ENCODE data around the gene HOXB5.

Gene HOXB5

DNA sequence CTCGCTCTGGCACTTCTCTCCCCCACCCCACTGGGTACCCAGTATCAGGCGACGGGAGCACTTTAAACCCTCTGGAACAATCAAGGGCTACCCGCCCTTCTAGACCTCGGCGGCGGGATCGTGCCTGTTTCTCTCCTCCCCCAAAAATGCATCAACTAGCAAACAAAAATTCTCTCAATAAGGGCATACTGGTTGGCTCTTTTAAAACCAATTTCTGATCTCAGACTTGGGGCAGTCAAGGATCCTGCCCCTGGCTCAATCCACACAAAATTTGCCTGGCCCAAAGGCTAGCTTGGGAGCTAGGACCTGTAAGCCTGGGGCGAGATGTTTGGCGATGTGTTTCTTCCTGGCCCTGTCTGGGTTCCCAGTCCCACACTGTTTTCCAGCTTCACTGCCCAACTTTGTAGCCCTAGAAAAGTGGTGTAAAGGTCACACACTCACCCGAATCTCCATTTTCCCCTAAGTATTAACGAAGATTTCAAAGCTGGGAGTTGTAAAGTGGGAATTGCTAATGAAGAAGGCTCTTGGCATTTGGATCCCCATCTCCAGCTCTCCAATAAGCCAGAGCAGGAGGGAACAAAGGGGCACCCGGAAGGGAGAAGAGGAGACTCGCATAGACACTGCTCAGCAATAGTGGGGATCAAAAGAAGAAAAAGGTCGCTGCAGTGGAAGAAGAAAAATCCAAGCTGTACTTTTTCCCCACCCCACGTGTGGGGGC, 34.3 kb downstream of the HOXB5 start:
- DNase-seq: no peak

DNA sequence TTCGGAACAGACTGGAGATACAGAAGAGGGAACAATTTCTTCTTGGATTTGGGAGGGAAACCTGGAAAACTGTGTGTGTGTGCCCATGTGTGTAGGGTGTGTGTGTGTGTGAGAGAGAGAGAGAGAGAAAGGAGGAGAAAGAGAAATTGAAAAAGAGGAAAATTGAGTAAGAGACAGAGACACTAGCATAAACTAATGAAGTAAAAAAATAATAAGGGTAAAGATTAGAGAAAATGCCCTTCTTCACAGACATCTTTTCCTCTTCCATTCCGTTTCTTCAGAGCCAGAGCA, 34.8 kb downstream of the HOXB5 start:
- no peak for DNase-seq

DNA sequence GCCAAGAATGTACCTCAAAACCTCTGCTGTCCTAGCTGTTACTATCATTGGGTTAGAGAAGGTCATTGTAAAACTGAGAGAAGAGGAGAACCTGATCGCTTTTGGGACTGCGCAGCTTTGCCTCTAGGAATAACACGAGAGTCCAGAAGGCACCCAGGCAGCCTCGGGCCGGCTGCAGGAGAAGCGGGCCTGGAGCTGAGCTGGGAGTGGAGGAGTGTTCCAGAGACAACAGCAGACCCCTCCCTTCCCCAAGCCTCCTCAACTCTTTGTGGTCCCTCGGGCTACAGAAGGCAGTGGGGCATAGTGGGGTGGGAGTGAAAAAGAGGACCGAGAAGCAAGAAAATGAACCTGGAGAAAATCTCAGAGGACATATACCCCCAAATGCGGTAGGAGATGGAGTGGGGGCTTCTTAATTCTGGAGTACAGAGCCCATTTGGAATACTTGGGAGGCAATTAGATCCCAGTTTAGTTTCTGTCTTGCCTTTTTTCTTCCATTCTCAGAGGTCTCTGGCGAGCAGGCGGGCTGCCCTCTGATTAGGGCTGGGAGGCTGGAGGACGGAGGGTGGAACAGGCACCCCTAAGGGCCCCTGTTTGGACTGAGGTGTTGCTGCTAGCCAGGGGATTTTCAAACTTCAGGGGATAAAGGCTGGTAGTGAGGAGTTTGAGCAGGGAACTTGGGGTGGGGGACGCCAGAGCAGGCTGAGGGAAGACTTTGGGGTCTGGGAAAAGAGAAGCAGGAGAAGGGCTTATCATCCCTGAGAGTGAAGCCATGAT, 35.3 kb downstream of the HOXB5 start:
- no peak for DNase-seq

DNA sequence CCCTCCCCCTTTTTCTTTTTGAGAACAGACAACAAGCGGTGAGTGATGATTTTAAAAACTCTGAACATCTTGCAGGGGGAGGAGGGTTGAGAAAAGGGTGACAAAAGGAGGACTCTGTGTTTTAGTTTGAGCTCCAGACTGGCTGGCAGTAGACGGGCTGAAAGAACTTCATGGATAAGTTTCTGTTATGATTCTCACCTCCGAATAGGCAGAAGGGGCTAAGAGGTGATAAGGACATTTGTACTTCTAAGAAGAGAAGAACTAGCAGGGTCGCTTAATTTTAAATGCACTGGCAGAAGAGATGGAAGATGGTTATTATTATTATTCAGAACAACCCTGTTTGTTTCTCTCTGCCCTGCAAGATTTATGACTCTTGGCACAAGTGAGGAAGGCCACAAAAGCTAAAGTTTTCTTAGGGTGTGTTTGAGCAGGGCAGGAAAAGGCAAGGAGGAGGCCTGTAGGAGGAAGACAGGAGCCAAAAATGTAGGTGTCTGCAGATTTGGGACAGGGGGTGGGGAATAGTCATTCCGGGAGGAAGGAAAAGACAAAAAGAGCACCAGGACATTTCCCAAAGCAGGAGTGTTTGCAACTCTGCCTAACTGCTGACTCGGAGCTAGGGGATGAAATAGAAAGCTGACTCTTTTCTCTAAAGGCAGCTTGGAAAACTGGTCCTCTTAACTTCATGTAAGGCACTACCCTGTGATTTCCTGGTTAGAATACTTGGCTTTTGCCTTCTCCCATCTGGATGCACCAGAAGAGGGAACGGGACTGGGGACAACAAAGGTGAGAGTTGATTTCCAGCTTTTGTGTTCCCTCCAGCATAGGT, 36.8 kb downstream of the HOXB5 start:
- DNase-seq: no peak

DNA sequence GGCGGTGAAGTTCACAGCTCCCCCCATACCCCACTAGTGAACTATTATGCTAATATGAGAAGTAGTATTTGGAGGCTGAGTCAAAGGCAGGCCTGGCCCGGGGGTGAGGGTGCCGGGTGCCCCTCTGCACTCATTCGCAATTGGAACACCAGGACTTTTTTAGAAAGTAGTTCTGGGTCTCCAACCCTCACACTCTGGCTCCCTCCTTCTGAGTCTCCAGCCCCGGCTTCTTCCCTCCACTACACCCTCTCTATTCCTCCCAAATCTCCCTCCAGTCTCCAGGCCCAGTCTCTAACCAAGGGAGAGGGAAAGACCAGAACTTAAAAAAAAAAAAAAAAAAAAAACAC, 37.4 kb downstream of the HOXB5 start:
- DNase-seq: no peak

DNA sequence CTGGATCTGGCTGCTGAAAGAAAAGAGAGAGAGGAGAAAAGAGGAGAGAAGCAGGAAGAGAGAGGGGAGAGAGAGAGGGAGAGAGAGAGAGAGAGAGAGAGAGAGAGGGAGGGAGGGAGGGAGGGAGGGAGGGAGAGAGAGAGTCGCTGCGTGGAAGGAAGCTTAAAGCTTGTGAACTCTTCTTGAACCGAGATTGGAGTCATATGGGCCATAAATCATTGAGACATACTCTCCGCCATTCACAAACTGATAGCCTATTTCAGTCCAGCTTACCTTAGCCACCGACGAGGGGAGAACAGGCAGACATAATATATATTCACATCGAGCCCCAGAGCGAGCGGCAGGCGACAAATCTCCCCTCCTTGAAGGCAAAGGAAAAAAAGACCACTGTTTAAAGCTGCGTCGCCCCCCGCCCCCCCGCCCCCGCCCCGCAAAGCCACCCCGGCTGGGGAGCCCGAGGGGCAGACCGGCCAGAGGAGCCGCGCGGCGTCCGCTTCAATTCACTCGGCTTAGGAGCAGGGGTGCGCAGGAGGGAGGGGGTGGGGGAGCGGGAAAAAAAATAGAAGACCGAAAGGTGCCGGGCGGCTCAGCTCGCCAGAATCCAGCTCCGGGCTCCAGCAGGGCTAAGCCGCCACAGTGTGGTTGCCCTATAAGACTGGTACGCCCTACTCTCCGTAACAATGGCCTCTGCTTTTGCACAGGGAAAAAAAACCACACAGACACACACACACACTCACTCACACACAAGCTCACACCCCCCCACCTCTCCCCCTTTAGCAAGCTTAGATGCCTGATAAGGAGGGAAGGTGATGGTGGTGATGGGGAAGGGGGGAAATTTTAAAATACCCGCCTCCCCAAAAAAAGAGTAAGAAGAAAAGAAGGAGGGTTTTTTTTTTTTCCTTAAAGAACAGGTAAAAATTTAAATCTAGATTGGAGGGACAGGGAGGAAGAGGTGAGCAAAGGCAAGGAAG, 38.0 kb downstream of the HOXB5 start:
- DNase-seq: no peak

DNA sequence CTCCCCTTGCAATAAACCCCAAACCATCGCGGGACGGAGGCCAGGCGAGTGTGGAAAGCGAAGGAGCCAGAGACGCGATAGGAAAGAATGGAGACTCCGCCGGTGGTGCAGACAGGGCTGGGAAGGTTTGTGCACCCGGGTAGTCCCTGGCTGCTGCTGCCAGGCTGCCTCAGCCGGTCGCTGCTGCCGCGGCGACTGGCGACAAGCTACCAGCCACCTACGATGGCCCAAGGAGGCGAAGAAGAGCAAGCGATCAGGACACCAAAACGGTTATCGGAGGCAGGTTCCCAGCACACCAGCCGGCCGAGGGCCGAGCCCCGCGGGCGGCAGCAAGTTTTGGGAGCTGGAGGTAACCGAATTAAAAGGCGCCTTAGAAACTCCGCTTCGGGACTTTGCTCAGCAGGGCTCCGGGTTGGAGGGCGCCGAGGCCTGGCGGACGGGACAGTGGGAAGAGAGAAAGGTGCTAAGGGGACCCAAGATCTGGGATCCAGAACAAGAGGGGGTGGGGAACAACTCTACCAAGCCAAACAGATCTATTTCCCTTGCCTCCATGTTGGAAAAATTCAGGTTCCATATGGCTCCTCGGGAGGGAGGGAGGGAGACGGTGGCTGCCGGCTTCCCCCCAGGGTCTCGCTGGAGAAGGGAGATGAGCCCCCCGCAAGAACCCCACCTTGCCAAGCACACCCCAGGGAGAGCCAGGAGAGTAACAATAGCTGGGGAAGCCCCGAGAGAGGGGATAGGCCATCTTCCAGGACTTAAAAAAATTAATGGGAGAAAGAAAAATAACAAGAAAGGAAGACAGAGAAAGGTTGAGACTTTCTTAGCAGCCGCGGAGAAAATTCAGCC, 38.9 kb downstream of the HOXB5 start:
- DNase-seq: no peak

DNA sequence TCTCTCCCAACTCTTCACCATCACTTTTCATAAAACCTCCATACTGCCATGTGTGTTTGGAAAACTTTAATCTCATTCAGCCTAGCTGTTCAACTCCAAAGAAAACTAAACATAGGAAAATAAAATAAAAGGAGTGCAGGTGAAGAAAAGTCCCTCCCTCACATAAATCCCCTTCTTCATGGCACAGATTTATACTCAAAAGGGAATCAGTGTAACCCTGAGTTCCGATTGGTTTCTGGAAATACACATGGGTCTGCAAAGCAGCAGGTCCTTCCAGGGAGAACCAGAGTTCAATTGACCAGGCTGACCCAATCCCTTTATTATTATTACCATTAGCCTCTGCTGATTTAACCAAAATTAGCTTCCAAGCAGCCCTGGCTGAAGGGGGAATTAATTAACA, 39.8 kb downstream of the HOXB5 start:
- no peak for DNase-seq

DNA sequence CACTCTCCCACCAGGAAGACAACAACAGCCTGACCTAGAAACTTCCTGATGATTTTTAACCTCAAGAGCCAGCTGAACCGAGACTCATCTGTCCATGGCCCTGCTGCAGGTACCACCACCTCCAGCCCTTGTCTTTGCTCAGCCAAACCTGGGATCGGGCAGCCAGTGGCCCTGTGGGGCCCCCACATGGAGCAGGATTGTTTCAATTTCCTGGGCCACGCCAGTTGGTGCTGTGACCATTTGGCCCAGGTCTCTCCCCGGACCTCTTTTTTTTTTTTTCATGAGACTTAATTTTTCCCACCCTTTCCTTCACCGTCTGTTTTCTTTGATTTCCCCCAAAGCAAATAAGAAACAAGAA, 40.4 kb downstream of the HOXB5 start:
- DNase-seq: no peak

DNA sequence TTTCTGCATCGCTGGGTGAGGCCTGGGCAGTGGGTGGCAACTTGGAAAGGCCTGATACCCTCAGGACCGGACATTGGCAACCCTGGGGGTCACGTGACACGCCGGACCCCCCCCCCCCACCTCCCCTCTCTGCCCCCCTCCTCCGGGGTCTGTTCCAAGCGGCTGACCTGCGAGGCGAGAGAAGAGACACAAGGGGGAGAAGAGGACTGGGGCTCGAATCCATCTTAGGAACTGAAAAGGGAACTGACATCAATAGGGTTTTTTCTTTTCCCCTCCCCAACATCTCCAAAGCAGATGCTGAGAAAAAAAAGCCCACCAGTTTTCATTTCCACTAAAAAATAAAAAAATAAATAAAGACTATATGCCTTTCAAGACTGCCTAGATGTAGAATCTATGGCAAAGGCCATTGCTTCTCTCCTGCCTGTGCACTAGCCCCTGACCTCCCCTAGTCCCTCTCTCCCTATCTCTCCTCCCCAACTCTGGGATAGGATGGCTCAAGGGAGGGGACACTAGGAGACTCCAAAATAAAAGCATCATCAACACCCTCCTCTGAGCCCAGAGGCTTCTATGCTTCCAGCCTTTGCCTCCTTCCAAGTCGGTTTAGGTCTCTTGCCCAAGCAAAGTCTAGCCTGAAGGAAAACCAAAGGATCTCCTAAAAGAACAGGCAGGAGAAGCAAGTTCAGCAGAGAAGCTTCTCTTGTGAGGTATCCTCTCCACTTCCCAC, 41.0 kb downstream of the HOXB5 start:
- DNase-seq: no peak

DNA sequence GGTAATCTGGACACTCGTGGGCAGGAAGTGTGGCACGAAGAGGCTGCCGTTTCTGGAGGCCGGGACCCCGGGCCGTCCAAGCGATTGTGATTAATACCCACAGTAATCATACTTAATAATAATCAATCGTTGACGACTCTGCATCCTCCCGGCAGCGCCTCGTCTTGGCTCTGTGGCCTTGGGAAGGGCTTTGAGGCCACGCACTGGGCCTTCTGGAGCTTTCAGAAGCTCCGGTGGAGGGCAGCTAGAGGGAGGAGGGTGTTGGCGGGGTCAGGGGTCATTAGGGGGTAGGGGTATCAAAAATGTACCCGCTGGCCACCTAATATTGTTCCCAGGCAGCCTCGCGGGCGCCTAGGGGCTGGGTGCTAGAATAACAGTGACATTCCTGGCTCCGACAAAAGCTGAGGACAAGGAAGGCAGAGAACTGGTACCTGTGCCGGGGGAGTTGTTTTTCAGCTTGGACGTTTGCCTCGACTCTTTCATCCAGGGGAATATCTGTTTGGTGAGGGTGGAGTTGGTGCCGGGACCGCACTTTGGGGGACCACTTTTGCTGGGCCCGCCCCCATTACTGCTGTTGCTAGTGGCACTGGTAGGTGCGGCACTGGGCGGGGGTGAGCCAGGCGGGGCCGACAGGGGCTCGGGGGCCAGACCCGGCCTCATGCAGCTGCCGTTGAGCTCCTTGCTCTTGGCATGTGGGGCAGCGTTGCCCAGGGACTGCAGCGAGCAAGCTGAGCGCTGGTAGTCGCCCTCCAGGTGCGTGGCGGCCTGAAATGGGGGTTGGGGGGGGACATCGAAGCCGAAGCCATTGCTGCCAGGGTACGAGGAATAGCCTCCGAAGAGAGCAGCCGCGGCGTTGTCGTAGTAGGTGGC, 41.7 kb downstream of the HOXB5 start:
- no peak for DNase-seq

DNA sequence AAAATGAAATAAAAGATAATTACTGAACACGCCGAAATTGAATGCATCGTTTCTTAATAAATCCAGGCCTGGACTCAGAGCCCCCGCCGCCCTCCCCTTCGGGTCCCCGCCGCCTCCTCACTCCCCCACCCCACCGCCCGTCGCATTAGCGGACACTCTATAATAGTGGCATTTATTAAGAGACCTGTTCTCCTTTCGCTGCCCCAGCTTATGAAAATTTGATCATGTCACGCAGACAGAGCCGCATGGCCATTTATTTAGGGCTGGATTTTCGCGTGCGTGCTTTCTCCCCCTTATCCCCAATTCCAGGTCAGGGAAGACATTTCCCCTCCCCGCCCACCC, 42.4 kb downstream of the HOXB5 start:
- DNase-seq: no peak

DNA sequence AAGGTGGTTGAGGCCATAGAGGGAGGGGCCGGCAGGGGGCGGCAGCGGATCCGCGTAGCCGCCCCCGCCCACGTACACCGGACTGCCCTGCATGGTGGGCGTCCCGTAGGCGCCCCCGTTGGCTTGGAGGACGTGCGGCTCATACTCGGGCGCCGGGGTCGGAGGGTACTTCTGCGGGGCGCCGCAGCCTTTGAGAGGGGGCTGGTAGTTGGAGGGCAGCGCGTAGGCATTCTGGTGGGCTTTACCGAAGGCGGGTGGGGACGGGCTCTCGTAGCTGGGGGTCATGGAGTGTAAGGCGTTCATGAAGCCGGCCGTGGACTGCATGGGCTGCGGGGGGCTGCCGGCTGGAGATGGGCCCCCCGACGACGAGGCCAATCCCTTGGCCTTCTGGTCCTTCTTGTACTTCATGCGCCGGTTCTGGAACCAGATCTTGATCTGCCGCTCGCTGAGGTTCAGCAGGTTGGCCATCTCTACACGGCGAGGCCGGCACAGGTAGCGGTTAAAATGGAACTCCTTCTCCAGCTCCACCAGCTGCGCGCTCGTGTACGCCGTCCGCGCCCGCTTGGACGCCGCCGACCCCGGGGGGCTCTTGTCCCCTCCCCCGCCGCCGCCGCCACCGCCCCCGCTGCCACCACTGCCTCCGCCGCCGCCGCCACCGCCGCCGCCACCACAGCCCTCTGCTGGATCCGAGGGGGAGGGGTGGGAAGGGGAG, 42.9 kb downstream of the HOXB5 start:
- no peak for DNase-seq

DNA sequence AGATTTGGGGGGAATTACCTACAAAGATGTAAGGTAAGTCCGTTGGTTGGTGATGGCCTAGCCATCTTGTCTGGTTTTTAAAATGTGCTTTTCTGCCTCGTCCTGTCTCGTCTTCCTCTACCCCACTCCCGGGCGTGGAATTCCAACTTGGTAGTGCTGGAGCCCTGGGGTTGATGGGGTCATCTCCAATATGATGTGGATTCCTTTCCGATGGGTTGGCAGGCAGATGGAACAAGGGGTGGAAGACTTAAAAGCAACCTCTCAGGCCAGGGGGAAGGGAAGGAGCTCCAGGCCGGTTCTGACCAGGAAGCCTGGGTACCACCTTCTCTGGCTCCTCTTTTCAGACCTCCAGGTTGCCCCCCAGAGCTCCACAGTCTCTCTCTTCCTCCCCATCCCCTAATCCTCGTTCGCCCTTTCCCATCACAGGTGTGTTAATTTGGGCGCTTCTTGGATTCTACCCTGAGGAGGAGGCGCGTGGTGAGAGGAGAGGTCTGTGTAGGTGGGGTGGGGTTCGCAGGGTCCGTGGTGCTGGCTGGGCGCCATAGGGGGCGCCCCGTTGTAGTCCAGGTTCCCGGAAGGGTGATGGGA, 43.6 kb downstream of the HOXB5 start:
- DNase-seq: no peak

DNA sequence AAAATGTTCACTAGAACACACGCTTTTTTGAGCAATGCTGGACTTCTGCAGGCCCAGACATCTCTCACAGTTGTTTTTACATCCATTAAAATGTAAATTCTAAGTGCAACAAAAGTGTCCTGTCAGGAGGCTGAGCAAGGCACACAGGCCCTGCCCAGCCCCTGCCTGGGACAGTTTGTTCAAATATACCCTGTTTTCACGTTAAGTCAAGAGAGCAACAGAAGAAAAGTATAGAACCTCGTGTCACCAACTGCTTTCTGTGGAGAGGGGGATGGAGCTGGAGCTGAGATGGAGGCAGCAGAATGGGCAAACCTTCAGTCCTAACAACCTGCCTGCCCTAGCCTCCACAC, 44.3 kb downstream of the HOXB5 start:
- no peak for DNase-seq

DNA sequence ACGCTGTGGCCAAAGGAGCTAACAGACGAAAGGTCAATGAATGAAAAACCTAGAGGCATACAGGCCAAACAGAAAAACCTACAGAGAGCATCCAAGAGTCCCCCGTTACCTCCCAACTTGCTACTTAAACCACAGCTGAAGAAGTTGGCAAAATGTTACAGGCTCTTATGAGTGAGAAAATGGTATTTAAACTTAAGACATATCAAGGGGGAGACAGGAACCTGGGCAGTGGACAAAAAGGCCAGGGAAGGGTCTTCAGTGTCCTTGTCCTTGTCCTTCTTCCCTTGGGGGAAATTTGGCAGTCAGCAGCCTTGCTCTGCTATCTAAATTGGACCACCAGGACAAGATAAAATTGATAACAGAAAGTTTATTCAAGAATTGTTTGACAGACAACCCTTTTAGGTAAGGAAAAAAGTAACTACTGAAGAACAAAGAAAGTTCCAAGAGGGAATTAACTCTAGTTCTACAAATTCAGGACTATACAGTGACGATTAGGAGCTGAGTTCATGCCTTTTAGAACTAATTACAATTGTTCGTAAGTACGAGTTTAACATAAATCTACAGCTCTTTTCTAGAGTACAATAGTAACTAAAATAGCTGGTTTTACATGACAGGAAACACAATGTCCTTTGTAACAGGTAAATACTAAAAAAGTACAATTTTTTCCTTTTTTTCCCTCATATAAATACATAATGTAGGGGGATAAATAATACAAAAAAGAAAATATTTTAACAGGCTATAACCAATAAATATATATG, 44.9 kb downstream of the HOXB5 start:
- DNase-seq: no peak

DNA sequence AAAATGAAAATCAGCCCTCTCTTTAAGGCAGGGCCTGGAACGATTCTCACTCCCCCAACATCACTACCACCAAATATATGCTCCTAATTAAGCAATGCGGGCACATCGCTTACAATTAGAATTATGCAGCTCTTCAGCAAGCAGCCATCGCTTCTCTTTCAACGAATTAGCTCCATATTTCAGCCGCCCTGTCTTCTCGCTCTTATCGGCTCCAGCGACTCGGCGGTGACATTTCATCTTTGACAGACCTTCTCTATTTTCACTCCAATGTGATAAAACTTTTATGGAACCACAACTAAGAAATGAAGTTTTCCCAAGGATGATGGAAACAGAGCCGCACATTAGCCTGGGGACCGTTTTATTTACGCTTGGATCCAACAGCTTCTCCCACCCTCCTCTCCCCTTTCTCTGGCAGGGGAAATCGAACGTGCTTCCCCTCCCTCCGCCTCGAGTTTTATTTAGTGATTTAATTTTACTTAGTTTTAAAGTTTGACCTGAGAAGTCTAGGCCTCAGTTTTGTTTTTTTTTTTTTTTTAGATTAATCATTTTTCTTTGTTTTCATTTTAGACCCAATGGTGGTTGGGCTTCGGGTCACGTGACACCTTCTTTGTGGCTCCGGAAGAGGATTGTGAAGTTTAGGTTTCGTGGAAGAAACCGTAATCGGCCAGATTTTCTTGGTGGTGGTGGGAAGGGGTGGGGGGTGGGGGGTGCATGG, 45.6 kb downstream of the HOXB5 start:
- DNase-seq: no peak
